ENCODE results near the gene C2orf76.

DNA sequence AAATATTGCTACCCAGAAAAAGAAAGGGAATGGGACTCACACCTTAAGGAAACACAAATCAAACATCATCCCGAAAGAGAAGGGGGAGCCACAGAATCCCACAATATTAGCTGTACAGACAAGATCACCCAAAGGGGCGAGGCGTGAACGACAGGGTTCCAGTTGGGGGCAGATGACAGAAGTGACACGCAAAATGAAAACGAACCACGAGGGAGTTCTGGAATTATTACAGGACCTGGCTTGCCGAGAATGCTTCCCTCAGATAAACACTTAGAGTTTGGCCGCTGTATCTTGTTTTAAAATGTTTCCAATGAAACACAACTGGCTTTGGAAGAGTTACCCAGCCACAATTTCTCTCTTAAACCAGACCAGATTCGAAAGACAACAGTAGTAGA is 60.4 kb downstream of the C2orf76 start:
- no peak for TF ChIP-seq POLR2A (IDR thresholded peaks at IDR 0.05)
- TF ChIP-seq CTCF (IDR thresholded peaks at IDR 0.05): no peak
- no peak for TF ChIP-seq EP300 (IDR thresholded peaks at IDR 0.05)
- no peak for TF ChIP-seq POLR2AphosphoS5 (IDR thresholded peaks at IDR 0.05)
